PC-3 (cell line): ENCODE results near the gene LPAR4. TPM values are rescaled to one million over a fixed set of nuclear protein-coding genes. Genes with fewer than 3 reads are reported as not detected.

Experiments used
- ATAC-seq: fragments of 200-7000 bp; cut with Tn5 transposase; 2 replicates; pipeline ENCODE4 v1.9.1; 2020; ENCODE audit warnings: mild to moderate bottlenecking, moderate library complexity
- BruUV-seq: library from RNA; stranded (reverse); fragments of 400-500 nt; replicated peaks from 2 replicates; lab custom pipeline; 2021; lab: Mats Ljungman, UMichigan
- CTCF ChIA-PET: fragments of 300-600 bp; sonication (Branson Sonifier 250); formaldehyde crosslinking; loops from one replicate; lab custom pipeline; 2022; ENCODE audit warnings: antibody characterized with exemption; lab: Charles Lee
- POLR2A ChIA-PET: fragments of 300-600 bp; sonication (Branson Sonifier 250); formaldehyde crosslinking; loops from one replicate; lab custom pipeline; 2022; ENCODE audit warnings: antibody characterized with exemption; ENCODE audit not compliant: unreplicated experiment; lab: Charles Lee
- DNase-seq: peaks from one replicate; pipeline ENCODE4 v3.0.0-alpha.2; 2015
- H2AFZ ChIP-seq: fragments of 300-600 bp; sonication (generic); 2 replicates; pipeline ENCODE4 v1.6.0; 2016; ENCODE audit warnings: antibody characterized with exemption, low read length
- H3F3A ChIP-seq: fragments of 300-600 bp; sonication (generic); one replicate; pipeline ENCODE4 v1.6.0; 2017; ENCODE audit warnings: antibody characterized with exemption, low read length, control low read depth, mild to moderate bottlenecking; ENCODE audit not compliant: unreplicated experiment
- H3K27ac ChIP-seq: fragments of 300-600 bp; sonication (generic); 2 replicates; pipeline ENCODE4 v1.5.1; 2016; ENCODE audit warnings: mild to moderate bottlenecking, low read length
- H3K27me3 ChIP-seq: fragments of 300-600 bp; sonication (generic); 2 replicates; pipeline ENCODE4 v1.6.1; 2016; ENCODE audit warnings: low read length, mixed read lengths
- H3K36me3 ChIP-seq: fragments of 300-600 bp; sonication (generic); 2 replicates; pipeline ENCODE4 v1.6.1; 2016; ENCODE audit warnings: low read depth, mixed run types, low read length, mixed read lengths
- H3K4me1 ChIP-seq: fragments of 300-600 bp; sonication (generic); 2 replicates; pipeline ENCODE4 v1.5.1; 2016; ENCODE audit warnings: low read length; ENCODE audit not compliant: insufficient read depth
- H3K4me2 ChIP-seq: fragments of 300-600 bp; sonication (generic); 2 replicates; pipeline ENCODE4 v1.6.0; 2016; ENCODE audit warnings: low read length
- H3K4me3 ChIP-seq: fragments of 300-600 bp; sonication (generic); 2 replicates; pipeline ENCODE4 v1.5.1; 2016; ENCODE audit warnings: mild to moderate bottlenecking, low read length, mixed read lengths
- H3K79me2 ChIP-seq: fragments of 300-600 bp; sonication (generic); 2 replicates; pipeline ENCODE4 v1.6.1; 2017; ENCODE audit warnings: low read length, mixed read lengths
- H3K9ac ChIP-seq: fragments of 300-600 bp; sonication (generic); 2 replicates; pipeline ENCODE4 v1.6.0; 2016; ENCODE audit warnings: mild to moderate bottlenecking, low read length
- H3K9me2 ChIP-seq: fragments of 300-600 bp; sonication (generic); replicated peaks from 2 replicates; pipeline ENCODE4 v1.6.1; 2016; ENCODE audit warnings: mixed run types, low read length, mixed read lengths
- H3K9me3 ChIP-seq: fragments of 300-600 bp; sonication (generic); 2 replicates; pipeline ENCODE4 v1.6.1; 2016; ENCODE audit warnings: low read length, mixed read lengths
- H4K20me1 ChIP-seq: fragments of 300-600 bp; sonication (generic); 2 replicates; pipeline ENCODE4 v1.6.1; 2016; ENCODE audit warnings: low read length, mixed read lengths
- CTCF ChIP-seq: fragments of 300-600 bp; sonication (generic); conservative IDR thresholded peaks from 2 replicates; pipeline ENCODE4 v1.5.1; 2017; ENCODE audit warnings: antibody characterized with exemption, low read depth, mild to moderate bottlenecking, low read length
- EZH2 ChIP-seq: fragments of 300-600 bp; sonication (generic); IDR thresholded peaks from one replicate; pipeline ENCODE4 v1.6.1; 2017; ENCODE audit warnings: antibody characterized with exemption, mild to moderate bottlenecking, low read length; ENCODE audit not compliant: unreplicated experiment
- EZH2phosphoT487 ChIP-seq: fragments of 300-600 bp; sonication (generic); IDR thresholded peaks from 2 replicates; pipeline ENCODE4 v1.6.1; 2018; ENCODE audit warnings: mild to moderate bottlenecking, antibody characterized with exemption, low read length, borderline replicate concordance
- intact Hi-C: fragments of 100-400 bp; cut with micrococcal nuclease; formaldehyde crosslinking; loops from 2 replicates; pipeline ENCODE4 v1.9.0; 2023
- total RNA-seq: library from RNA; depleted of rRNA; stranded (reverse); fragments of >200 nt; gene quantifications from 2 replicates; pipeline ENCODE4 v1.2.3, GENCODE V29; 2014

LPAR4 gene
- total RNA-seq, 1 experiment from 2014 or later: not detected

- intact Hi-C loops: no loop called here
- no peaks in the 10 kb centered on the region for H3K4me1 ChIP-seq
- TF ChIP-seq EZH2phosphoT487 (no peak), CTCF (no peak), EZH2 (no peak)
- ChIA-PET CTCF (no interaction called here), POLR2A (no interaction called here)
- ATAC-seq (no peak), DNase-seq (no peak)
- H2AFZ ChIP-seq: no peak overlapping the region
- no peak overlapping the region for H3K9ac ChIP-seq
- H3K36me3 ChIP-seq: no peaks in the 10 kb centered on the region
- H3K27me3 ChIP-seq: no peaks in the 10 kb centered on the region
- no TSS peak for BruUV-seq
- H3K4me2 ChIP-seq: no peak overlapping the region
- no peaks in the 10 kb centered on the region for H3K9me3 ChIP-seq
- no peaks in the 10 kb centered on the region for H3K9me2 ChIP-seq
- no peak overlapping the region for H3K4me3 ChIP-seq
- no peaks in the 10 kb centered on the region for H3K79me2 ChIP-seq
- H3K27ac ChIP-seq: no peak overlapping the region
- H4K20me1 ChIP-seq: no peaks in the 10 kb centered on the region
- no peaks in the 10 kb centered on the region for H3F3A ChIP-seq
Measured at GRCh38 chrX:78769946-78770345, 22.4 kb downstream of the LPAR4 start.

- Histone ChIP-seq H3K4me1 (no peaks in the 10 kb centered on the region), H2AFZ (no peak overlapping the region), H3F3A (no peaks in the 10 kb centered on the region), H3K9me3 (no peaks in the 10 kb centered on the region), H4K20me1 (no peaks in the 10 kb centered on the region), H3K27ac (no peak overlapping the region), H3K79me2 (no peaks in the 10 kb centered on the region), H3K4me2 (no peak overlapping the region), H3K4me3 (no peak overlapping the region), H3K9ac (no peak overlapping the region), H3K36me3 (no peaks in the 10 kb centered on the region), H3K27me3 (no peaks in the 10 kb centered on the region), H3K9me2 (no peaks in the 10 kb centered on the region)
- TF ChIP-seq CTCF (no peak), EZH2 (no peak), EZH2phosphoT487 (no peak)
- no TSS peak for BruUV-seq
- intact Hi-C loops: no loop called here
- no peak for DNase-seq
- ChIA-PET CTCF (no interaction called here), POLR2A (no interaction called here)
- ATAC-seq: no peak
Measured at GRCh38 chrX:78796916-78797315, 49.4 kb downstream of the LPAR4 start.

- H3K27ac ChIP-seq: no peak overlapping the region
- no peak for DNase-seq
- H3K79me2 ChIP-seq: no peaks in the 10 kb centered on the region
- no peaks in the 10 kb centered on the region for H3K36me3 ChIP-seq
- H3K9me3 ChIP-seq: no peaks in the 10 kb centered on the region
- H3K4me2 ChIP-seq: no peak overlapping the region
- H4K20me1 ChIP-seq: no peaks in the 10 kb centered on the region
- no peaks in the 10 kb centered on the region for H3K4me1 ChIP-seq
- BruUV-seq: no TSS peak
- no peak for ATAC-seq
- CTCF ChIA-PET: no interaction called here
- POLR2A ChIA-PET: no interaction called here
- no peaks in the 10 kb centered on the region for H3K9me2 ChIP-seq
- no peaks in the 10 kb centered on the region for H3K27me3 ChIP-seq
- no peak overlapping the region for H2AFZ ChIP-seq
- no peak for TF ChIP-seq EZH2
- TF ChIP-seq CTCF: no peak
- no peak for TF ChIP-seq EZH2phosphoT487
- H3K4me3 ChIP-seq: no peak overlapping the region
- no peaks in the 10 kb centered on the region for H3F3A ChIP-seq
- intact Hi-C loops: no loop called here
- H3K9ac ChIP-seq: no peak overlapping the region
Measured at GRCh38 chrX:78800114-78800513, 52.6 kb downstream of the LPAR4 start.
